Ishikawa (cell line): ENCODE measurements around the gene PDS5A.

Experiments
- CEBPB ChIP-seq: IDR thresholded peaks from 2 replicates; pipeline ENCODE4 v1.6.1; 2012
- CREB1 ChIP-seq: IDR thresholded peaks from 2 replicates; pipeline ENCODE4 v1.6.1; 2012; ENCODE audit warnings: low read depth
- EGR1 ChIP-seq: IDR thresholded peaks from 2 replicates; pipeline ENCODE4 v1.6.1; 2012
- EP300 ChIP-seq: IDR thresholded peaks from 2 replicates; pipeline ENCODE4 v1.6.1; 2012; ENCODE audit warnings: borderline replicate concordance
- FOXM1 ChIP-seq: IDR thresholded peaks from 2 replicates; pipeline ENCODE4 v1.6.1; 2012; ENCODE audit warnings: low read depth, borderline replicate concordance
- MAX ChIP-seq: IDR thresholded peaks from 2 replicates; pipeline ENCODE4 v1.6.1; 2012
- NFIC ChIP-seq: IDR thresholded peaks from 2 replicates; pipeline ENCODE4 v1.6.1; 2012
- RAD21 ChIP-seq: IDR thresholded peaks from 2 replicates; pipeline ENCODE4 v1.6.1; 2012; ENCODE audit warnings: low read depth
- TAF1 ChIP-seq: IDR thresholded peaks from 2 replicates; pipeline ENCODE4 v1.6.1; 2012; ENCODE audit warnings: low read depth, mild to moderate bottlenecking
- TCF12 ChIP-seq: IDR thresholded peaks from 2 replicates; pipeline ENCODE4 v1.6.1; 2012; ENCODE audit warnings: low read depth
- TEAD4 ChIP-seq: IDR thresholded peaks from 2 replicates; pipeline ENCODE4 v1.6.1; 2012
- USF1 ChIP-seq: IDR thresholded peaks from 2 replicates; pipeline ENCODE4 v1.6.1; 2012
- YY1 ChIP-seq: IDR thresholded peaks from 2 replicates; pipeline ENCODE4 v1.6.1; 2012; ENCODE audit warnings: low read depth
- ZBTB7A ChIP-seq: IDR thresholded peaks from 2 replicates; pipeline ENCODE4 v1.6.1; 2012; ENCODE audit warnings: low read depth
- TF ChIP-seq, protein P1 (sequence below): IDR thresholded peaks from 2 replicates; pipeline ENCODE4 v1.6.1; 2012; ENCODE audit warnings: low read depth, mild to moderate bottlenecking

Gene PDS5A

DNA sequence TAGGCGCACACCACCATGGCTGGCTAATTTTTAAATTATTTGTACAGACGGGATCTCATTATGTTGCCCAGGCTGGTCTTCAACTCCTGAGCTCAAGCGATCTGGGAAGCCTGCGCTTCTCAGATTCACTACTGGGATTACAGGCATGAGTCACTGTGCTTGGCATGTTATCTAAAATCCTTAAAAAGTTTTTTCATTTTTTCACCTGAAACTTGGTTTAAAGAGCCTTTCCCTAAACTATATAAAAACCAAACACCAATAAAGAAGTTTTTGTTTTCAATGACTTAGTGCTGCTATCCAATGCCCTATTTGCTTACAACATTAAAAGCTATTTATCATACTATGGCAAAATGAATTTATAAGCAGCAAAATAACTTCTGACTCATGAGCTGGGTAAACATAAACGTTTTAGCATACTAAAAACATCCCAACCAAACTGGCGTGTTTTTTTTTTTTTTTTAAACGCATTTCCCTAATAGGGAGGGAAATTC, 151.9 kb downstream of the PDS5A start:
- TF ChIP-seq RAD21 (no peak), NFIC (no peak), TAF1 (no peak), EP300 (no peak), CREB1 (no peak), YY1 (no peak), TCF12 (no peak), USF1 (no peak), ZBTB7A (no peak), FOXM1 (no peak), TEAD4 (no peak)

DNA sequence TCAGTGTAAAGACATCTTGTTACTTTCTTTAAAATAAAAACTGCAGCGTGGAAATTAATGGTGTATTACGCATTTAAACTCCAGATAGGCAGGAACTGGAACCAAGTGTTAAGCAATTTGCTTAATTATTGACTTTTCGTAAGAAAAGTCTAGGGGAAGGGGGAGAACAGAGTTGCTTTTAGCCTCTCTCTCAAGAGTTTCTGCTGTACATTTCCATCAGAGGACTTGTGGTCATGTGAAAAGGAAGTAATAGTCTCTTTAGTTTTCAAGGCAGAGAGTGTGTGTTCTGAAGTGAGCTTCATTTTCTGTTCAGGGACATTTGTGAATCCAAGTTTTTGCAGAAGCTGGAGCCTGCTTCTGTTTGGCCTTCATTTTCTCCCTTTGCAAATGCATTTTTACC, 152.6 kb downstream of the PDS5A start:
- no peak for TF ChIP-seq TEAD4
- TF ChIP-seq, protein P1, sequence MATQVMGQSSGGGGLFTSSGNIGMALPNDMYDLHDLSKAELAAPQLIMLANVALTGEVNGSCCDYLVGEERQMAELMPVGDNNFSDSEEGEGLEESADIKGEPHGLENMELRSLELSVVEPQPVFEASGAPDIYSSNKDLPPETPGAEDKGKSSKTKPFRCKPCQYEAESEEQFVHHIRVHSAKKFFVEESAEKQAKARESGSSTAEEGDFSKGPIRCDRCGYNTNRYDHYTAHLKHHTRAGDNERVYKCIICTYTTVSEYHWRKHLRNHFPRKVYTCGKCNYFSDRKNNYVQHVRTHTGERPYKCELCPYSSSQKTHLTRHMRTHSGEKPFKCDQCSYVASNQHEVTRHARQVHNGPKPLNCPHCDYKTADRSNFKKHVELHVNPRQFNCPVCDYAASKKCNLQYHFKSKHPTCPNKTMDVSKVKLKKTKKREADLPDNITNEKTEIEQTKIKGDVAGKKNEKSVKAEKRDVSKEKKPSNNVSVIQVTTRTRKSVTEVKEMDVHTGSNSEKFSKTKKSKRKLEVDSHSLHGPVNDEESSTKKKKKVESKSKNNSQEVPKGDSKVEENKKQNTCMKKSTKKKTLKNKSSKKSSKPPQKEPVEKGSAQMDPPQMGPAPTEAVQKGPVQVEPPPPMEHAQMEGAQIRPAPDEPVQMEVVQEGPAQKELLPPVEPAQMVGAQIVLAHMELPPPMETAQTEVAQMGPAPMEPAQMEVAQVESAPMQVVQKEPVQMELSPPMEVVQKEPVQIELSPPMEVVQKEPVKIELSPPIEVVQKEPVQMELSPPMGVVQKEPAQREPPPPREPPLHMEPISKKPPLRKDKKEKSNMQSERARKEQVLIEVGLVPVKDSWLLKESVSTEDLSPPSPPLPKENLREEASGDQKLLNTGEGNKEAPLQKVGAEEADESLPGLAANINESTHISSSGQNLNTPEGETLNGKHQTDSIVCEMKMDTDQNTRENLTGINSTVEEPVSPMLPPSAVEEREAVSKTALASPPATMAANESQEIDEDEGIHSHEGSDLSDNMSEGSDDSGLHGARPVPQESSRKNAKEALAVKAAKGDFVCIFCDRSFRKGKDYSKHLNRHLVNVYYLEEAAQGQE, result no peak
- no peak for TF ChIP-seq NFIC
- no peak for TF ChIP-seq ZBTB7A
- TF ChIP-seq TAF1, result no peak
- TF ChIP-seq TCF12, result no peak
- no peak for TF ChIP-seq RAD21
- no peak for TF ChIP-seq EGR1
- no peak for TF ChIP-seq CEBPB
- TF ChIP-seq CREB1, result no peak
- TF ChIP-seq YY1, result no peak

DNA sequence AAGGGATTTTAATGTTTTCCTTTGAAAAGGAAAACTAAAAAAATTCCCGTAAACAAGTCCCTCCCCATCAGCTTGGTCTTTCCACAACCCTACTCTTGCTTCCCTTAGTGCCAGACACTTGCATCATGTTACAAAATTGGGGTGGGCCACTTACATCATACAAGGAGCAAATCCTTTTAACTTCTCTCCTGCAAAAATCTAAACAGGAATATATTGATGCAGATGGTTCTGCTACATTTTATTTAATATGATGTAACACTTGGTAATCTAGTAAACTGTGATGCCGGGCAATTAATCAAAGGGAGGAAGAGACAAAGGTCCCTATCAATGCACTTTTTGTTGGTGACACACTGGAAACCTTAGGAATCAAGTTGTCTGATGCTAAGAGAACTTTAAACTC, 154.5 kb downstream of the PDS5A start:
- no peak for TF ChIP-seq NFIC
- TF ChIP-seq TAF1, result no peak
- TF ChIP-seq FOXM1, result no peak
- no peak for TF ChIP-seq TCF12
- TF ChIP-seq EP300, result no peak
- TF ChIP-seq USF1, result no peak
- no peak for TF ChIP-seq TEAD4
- TF ChIP-seq MAX, result no peak
- no peak for TF ChIP-seq YY1
- TF ChIP-seq CEBPB, result no peak
- no peak for TF ChIP-seq ZBTB7A
- TF ChIP-seq, protein P1, result no peak
- TF ChIP-seq CREB1, result no peak

GRCh38 chr4:39822662-39823061, 155.0 kb downstream of the PDS5A start:
- TF ChIP-seq USF1, result no peak
- TF ChIP-seq EP300, result no peak
- no peak for TF ChIP-seq TCF12
- TF ChIP-seq TEAD4, result no peak
- no peak for TF ChIP-seq RAD21
- no peak for TF ChIP-seq YY1
- no peak for TF ChIP-seq EGR1
- no peak for TF ChIP-seq CEBPB
- TF ChIP-seq FOXM1, result no peak
- TF ChIP-seq CREB1, result no peak
- TF ChIP-seq MAX, result no peak
- TF ChIP-seq TAF1, result no peak
- TF ChIP-seq, protein P1, result no peak
- no peak for TF ChIP-seq ZBTB7A
- TF ChIP-seq NFIC, result no peak
